ENCODE data around the gene BCAS1.

DNA sequence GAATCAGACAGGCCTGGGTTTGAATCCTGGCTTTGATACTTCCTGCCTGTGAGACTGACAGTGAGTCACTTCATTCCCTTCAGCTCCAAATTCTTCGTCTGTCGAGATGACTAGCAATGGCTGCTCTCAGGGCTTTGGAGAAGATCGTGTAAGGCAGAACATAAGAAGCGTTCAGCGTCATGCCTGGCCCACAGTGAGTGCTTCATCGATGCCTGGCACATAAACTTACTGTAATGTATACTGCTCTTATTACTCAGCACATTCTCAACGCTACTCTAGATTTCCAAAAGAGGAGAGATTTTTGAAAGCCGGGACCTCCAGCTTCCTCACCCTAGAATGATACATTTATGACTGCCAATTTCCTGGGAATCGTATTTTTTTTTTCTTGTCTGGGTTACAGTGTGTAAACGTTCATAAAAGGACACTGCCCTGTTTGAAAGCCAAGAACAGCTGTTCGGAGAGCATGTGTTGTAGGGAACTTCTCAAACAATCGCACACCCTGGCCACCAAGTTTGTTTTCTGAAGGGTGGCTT, 16.2 kb upstream of the BCAS1 start:
- TF ChIP-seq YY1 (IDR thresholded peaks at IDR 0.05; ENCODE audit: insufficient read depth, insufficient read length) (no peak), ZNF274 (IDR thresholded peaks at IDR 0.05; ENCODE audit: low read depth, low read length) (no peak)

Data from NT2/D1 (cell line).